GM12864 (cell line): ENCODE results near the gene KIF4B.
"Not testable (repeated sequence)": the region's sequence is repeated elsewhere in the genome, so short reads cannot be mapped to it uniquely, and the experiment has no call there.

Experiments
- DNase-seq: peaks from one replicate; pipeline ENCODE4 v3.0.0-alpha.2; 2011; ENCODE audit warnings: low read depth
- H3K4me3 ChIP-seq: 2 replicates; pipeline ENCODE4 v1.5.1; 2011; ENCODE audit warnings: mild to moderate bottlenecking, low read depth, low read length, control low read depth
- CTCF ChIP-seq: IDR thresholded peaks from 2 replicates; pipeline ENCODE4 v1.5.1; 2011; ENCODE audit warnings: low read depth, mild to moderate bottlenecking, moderate library complexity, low read length, control low read depth, inconsistent platforms; ENCODE audit errors: missing control alignments

The KIF4B gene

DNA sequence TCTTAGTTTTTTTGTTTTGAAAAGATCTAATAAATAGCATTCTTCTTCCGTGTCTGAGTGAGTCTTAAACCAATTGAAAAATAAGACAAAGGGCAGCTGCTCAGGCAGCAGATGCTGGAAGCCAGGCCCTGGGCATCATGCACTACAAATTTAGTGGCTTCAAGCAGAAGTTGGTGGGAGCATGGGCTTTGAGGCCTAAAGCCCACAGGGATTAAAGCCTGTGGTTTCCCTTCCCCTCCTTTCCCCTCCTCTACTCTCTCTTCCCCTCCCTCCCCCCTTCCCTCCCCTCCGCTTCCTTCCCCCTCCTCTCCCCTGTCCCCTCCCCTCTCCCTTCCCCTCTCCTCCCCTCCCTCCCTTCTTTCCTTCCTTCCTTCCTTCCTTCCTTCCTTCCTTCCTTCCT, 20.1 kb upstream of the KIF4B start:
- no peak for DNase-seq
- TF ChIP-seq CTCF = no peak
- no peak overlapping the region for H3K4me3 ChIP-seq

DNA sequence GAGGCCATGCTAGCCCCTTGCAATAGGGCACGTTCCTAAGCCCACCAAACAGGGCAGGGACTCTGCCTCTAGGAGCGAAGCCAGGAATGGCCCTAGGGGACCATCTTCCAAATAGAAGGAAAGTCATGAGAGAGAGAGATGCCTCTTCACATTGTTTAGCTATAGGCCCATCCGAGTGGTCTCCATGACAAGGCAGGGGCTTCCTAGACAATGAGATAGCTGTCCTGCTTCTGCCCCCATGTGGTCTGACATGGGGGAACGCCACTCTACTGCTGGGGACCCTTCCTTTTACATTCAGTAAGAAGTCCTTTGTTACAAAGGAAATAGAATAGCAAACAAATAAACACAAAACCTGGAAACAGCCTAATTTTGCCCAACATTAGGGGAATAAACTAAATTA, 17.9 kb upstream of the KIF4B start:
- no peak for DNase-seq
- peak; percentile 12 for TF ChIP-seq CTCF
- H3K4me3 ChIP-seq = no peak overlapping the region

DNA sequence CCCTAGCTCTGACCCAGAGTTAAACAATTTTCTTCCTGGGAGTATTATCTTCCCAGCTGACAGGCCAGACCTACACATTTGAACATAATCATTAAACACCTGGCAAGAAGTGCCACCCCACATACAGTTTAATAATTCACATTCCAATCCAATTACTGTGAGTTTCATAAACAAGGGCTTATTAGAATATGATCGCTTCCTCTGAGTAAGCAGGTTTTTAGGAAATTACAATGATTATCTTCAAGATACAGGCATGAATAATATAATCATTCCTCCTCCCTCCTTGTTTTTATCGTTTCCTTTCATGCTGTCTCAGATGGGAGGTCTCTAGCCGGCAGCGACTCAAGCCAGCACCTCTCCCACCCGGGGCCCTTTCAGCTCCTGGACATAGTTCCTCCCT, 15.8 kb upstream of the KIF4B start:
- no peak for DNase-seq
- no peak for TF ChIP-seq CTCF
- no peak overlapping the region for H3K4me3 ChIP-seq

- DNase-seq = no peak
- TF ChIP-seq CTCF = no peak
- H3K4me3 ChIP-seq = no peak overlapping the region
Observed at GRCh38 chr5:154999865-155000264, 13.7 kb upstream of the KIF4B start.

- H3K4me3 ChIP-seq = no peak overlapping the region
- no peak for DNase-seq
- TF ChIP-seq CTCF = no peak
Observed at GRCh38 chr5:155001523-155001922, 12.0 kb upstream of the KIF4B start.

- not testable (repeated sequence) for DNase-seq, H3K4me3 ChIP-seq
Observed at GRCh38 chr5:155002722-155003121, 10.8 kb upstream of the KIF4B start.

DNA sequence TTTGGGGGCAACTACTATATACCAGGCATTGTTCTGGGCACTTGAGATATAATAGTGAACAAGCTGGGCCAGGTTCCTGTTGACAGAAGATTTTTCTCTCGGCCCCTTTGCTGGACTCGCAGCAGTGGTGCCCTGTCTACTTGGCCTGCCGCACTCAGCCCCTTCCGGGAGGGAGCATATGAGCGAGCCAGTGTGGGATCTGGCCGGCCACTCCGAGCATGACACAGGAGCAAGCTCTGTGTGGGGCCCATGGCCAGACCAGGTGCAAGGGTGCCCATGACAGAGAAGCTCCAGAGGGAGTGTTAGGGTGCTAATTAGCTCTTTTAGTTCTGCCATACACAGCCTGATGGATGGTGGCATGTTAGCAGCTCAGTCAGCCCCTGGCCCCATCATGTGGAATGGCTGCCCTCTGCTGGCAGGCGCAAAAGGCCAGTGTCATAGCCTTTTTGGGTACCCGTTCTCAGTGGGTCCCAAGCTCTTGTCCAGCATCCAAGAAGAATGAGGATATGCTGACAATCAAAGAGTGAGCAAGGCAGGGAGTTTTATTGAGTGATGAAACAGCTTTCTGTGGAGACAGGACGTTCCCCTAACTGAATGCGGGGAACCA, 9.3 kb upstream of the KIF4B start:
- peak; percentile 64 for TF ChIP-seq CTCF
- DNase-seq = no peak
- H3K4me3 ChIP-seq = no peak overlapping the region

DNA sequence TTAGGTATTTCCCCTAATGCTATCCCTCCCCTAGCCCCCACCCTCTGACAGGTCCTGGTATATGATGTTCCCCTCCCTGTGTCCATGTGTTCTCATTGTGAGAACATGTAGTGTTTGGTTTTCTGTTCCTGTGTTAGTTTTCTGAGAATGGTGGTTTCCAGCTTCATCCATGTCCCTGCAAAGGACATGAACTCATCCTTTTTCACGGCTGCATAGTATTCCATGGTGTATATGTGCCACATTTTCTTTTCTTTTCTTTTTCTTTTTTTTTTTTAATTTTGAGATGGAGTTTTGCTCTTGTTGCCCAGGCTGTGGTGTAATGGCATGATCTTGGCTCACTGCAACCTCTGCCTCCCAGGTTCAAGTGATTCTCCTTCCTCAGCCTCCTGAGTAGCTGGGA, 7.3 kb upstream of the KIF4B start:
- DNase-seq, H3K4me3 ChIP-seq: not testable (repeated sequence)
